HPDE6-E6E7 (cell line): ENCODE results near the gene SLC25A39.
A peak's percentile ranks its signal among the peaks of the same experiment; 100 is the strongest.

Experiments
- DNase-seq: peaks from one replicate; pipeline ENCODE4 v3.0.0; 2011; ENCODE audit warnings: missing footprints; ENCODE audit errors: extremely low spot score

The SLC25A39 gene

GRCh38 chr17:44314524-44314868 lies 10.1 kb downstream of the SLC25A39 start:
- no peak for DNase-seq

DNA sequence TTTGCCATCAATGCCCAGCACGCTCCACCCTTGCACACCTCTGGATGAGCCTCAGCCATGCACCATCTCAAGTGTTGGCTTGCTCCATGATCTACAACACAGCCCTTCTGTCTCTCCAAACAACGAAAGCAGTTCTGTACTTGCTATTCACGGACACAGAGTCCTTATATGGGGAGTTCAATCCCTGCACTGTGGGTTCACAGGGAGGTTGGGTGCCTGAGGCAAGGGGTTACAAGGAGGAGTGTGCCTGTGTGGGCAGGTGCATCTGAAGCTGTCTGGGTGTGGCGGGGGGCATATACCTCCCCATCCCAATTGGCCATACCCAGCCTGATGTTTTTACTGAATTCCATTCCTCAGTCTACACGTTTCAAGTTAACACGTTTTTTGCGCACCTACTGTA lies 10.6 kb downstream of the SLC25A39 start:
- no peak for DNase-seq

- DNase-seq: no peak
Measured at GRCh38 chr17:44312396-44313104, 12.1 kb downstream of the SLC25A39 start.

DNA sequence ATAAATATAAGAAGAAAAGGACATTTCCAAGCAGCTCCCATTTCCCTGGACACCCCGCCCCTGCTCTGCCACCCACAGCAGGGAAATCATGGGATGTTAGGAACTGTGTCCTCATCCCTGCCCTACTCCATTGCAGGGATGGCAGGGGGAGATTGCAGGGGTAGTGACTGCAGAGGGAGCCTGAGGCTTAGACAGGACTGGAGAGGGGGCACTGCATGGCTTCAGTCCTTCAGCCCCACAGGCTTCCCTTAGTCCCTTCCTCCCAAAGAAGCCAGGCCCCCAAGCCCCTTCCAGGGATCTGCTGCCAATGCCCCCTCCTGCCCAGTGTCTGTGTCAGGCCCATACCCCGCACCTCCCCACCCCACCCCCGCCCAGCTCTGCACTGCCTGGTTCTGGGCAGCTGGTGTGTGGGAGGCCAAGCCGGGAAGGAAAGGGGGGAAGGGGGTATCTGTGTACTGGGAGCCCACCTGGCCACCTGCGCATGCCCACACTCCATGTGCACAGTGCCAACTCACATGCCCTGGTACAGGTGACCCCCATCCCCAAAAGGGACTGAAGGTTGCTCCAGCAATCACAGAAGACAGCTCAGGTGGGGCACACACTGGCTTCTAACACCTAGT lies 13.0 kb downstream of the SLC25A39 start:
- DNase-seq: no peak

GRCh38 chr17:44310609-44311376 lies 13.8 kb downstream of the SLC25A39 start:
- no peak for DNase-seq

DNA sequence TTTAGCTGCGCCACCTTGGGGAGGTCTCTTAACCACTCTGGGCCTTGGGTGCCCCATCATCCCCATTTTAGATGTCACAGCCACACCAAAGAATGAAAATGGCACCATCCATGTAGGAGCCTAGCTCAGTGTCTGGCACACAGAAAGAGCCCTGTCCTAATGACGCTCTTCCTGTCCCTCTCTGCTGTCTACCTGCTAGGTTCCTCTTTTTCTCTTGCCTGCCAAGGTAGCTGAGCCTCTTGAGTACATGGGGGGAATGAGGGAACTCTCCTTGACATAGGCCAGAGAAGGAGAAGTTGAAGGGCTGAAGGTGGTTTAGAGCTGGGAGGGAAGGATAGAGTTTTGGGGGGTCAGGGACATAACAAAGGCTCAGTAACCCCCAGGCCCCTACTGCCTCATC lies 14.4 kb downstream of the SLC25A39 start:
- DNase-seq: no peak

- peak; percentile 70 for DNase-seq
Measured at GRCh38 chr17:44309472-44309871, 15.2 kb downstream of the SLC25A39 start.

DNA sequence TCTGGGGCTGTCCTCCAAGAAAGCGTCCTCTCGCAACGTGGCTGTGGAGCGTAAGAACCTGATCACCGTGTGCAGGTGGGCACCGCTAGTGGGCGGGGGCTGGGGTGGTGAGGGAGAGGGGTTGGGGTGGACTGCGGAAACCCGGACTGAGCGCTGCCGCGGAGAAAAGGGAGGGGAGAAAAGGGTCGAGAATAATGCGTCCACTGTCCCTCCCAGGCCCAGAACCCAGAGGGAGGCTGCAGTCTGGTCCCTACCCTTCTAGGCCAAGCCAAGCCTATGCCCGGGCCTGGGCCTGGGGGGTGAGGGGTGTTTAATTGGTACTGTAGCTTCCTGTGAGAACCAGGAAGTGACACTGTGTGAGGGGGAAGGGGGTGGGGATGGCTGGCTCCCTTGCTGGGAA lies 15.8 kb downstream of the SLC25A39 start:
- DNase-seq: no peak

GRCh38 chr17:44308320-44308818 lies 16.3 kb downstream of the SLC25A39 start, which contains the start of gene RUNDC3A:
Gene RUNDC3A (plus strand): TSS chr17:44308601. CDS start chr17:44308833, 232 bp downstream.
- peak; percentile 94 for DNase-seq

GRCh38 chr17:44307387-44308186 lies 17.0 kb downstream of the SLC25A39 start:
- peak; percentile 83 for DNase-seq

DNA sequence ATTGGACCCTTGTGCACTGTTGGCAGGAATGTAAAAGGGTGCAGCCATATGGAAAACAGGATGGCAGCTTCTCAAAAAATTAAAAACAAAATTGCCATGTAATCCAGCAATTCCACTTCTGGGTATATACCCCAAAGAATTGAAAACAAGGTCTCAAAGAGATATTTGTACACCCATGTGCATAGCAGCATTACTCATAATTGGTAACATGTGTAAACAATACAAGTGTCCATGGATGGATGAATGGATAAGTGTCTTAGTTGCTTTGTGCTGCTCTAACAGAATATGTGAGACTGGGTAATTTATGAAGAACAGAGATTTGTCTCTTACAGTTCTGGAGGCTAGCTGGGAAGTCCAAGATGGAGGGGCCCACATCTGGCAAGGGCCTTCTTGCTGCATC lies 20.0 kb downstream of the SLC25A39 start:
- DNase-seq: no peak

DNA sequence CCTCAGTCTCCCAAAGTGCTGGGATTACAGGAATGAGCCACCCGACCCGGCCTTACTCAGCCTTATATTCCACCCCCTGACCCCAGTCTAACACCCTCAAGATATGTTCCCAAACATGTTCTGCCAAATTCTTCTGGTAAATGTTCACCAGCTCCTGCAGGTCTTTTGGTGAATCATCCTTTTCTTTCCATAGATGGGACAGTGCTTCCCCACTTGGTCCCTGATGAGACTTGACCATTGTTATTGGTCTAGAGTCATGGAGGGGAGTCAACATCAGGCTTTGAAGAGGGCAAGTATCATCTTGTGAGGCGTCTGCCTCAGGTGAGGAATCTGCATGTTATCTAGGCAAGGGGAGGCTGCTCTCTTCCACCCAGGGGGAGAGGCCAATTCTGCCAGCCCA lies 26.6 kb downstream of the SLC25A39 start:
- peak; percentile 39 for DNase-seq

- no peak for DNase-seq
Measured at GRCh38 chr17:44293509-44294226, 31.0 kb downstream of the SLC25A39 start.

DNA sequence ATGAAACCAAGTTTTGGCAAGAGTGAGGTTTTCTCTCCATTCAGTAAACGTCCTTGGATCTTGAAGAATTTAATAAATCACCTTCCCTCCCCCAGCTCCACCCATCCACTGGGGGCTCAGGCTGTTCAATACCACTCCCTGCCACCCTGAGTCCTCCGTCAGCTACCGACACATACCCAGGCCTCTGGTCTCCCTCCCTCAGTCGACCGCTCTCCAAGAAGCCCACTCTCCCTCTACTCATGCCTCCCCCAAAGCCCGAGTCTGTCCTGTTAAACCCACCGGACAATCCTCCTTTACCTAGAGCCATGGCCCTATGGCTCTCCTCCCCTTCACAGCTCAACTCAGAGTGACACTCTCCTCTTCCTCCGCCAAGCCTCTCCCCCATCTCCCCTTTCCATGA lies 37.0 kb downstream of the SLC25A39 start:
- no peak for DNase-seq

DNA sequence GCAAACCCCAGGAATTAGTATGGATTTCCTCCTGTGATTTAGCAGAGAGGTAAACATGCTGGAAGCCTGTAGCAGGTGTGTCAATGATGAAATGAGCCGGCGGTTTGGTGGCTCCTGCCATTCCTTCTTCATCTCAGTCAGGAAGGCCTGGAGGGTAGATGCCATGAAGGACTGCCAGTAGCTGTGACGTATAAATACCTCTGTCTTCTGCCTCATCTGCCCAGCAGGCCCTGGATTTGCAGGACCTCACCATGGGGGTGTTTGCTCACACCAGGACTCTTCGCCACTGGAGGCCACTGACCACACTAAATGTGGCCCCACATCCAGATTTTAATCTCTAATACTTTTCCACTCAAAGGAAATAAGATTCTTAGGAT lies 40.6 kb downstream of the SLC25A39 start:
- no peak for DNase-seq

GRCh38 chr17:44283344-44284023 lies 41.1 kb downstream of the SLC25A39 start:
- DNase-seq: no peak

- no peak for DNase-seq
Measured at GRCh38 chr17:44282264-44282663, 42.4 kb downstream of the SLC25A39 start.

DNA sequence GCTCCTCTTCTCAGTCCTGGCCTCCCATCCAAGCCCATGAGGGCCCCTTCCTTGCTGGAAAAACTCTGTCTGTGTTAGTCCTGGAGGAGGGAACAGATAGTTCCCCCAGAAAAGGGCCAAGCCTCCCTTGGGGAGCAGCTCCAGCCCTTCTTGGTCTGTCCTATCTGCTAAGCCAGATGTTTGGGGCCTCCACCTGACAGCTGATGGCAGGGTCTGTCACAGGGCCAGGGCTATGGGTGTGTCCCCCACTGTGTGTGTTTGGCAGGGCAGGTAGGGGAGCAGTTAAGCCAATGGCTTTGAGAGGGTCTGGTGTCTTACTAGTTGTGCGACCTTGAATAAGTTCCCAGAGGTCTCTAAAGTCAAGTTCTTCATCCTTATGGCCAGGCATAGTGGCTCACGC lies 43.1 kb downstream of the SLC25A39 start:
- DNase-seq: no peak

GRCh38 chr17:44280392-44280937 lies 44.2 kb downstream of the SLC25A39 start:
- DNase-seq: no peak

DNA sequence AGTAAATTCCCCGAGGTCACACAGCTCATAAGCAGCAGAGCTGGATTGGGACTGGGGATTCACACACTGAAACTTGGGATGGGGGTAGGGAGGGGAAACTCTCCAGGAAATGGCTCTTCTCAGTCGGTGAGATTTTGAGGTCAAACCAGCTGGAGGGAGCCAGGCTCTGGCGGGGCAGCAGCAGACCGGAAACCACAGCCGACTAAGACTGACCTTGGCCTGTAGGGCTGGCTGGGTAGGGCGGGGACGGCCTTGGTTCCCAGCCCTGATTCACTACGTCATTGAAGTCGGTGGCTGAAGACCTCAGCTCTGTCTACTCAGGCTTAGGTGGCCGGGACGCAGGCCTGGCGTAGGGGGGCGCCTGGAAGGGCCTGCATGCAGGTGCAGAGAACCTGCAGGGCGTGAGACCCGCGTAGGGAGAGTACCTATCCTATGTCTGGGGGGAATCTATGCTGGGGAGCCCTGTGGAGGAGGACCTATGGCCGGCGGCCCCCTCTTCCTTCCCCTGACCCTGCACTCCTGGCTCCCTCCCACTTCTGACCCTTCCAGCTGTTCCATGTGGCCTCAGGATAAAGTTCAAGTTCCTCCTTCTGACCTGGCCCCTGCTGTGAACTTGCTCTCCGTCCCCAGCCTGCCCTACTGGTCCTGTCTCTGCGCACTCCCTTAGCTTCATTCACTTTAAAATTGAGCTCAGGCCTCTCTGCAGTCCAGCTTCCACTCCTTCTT lies 44.8 kb downstream of the SLC25A39 start:
- peak; percentile 67 for DNase-seq
